Measurements from ENCODE around the gene CISTR.

- no peak for TF ChIP-seq CTCF (IDR thresholded peaks at IDR 0.05)
- no peak for TF ChIP-seq POLR2AphosphoS5 (IDR thresholded peaks at IDR 0.05)
- TF ChIP-seq POLR2A (IDR thresholded peaks at IDR 0.05), result no peak
- TF ChIP-seq EP300 (IDR thresholded peaks at IDR 0.05), result no peak
Observed at GRCh38 chr12:53758730-53759103, 6.9 kb upstream of the CISTR start.

Measured in gastroesophageal sphincter (tissue), 3 donors.